Ovary (tissue), 9 donors: Measurements from ENCODE around the gene GALNT16. TPM values are rescaled to one million over a fixed set of nuclear protein-coding genes. Genes with fewer than 3 reads are reported as not detected.

ENCODE experiments used
- DNase-seq, 5 donors: peaks; one replicate each; pipeline ENCODE4 v3.0.0-alpha.2; 2019 to 2020
- H3K27ac ChIP-seq, 2 donors: fragments of 200-600 bp; one replicate each; pipeline versions ENCODE4 v1.5.1 to v1.8.0; 2019 to 2022
- H3K27me3 ChIP-seq: fragments of 200-600 bp; one replicate; pipeline ENCODE4 v1.8.0; 2022
- H3K36me3 ChIP-seq: fragments of 200-600 bp; sonication (generic); one replicate; pipeline ENCODE4 v1.5.1; 2019
- H3K4me1 ChIP-seq: one replicate; pipeline ENCODE4 v1.8.1; 2013; ENCODE audit warnings: mild to moderate bottlenecking, moderate library complexity; ENCODE audit not compliant: insufficient read depth
- H3K4me3 ChIP-seq: fragments of 200-600 bp; sonication (generic); one replicate; pipeline ENCODE4 v1.5.1; 2017
- H3K9me3 ChIP-seq, 2 donors: fragments of 200-600 bp in 1 of 2; sonication (generic) in 1 of 2; one replicate each; pipeline versions ENCODE4 v1.5.1 to v1.8.1; 2013 to 2019; ENCODE audit warnings: mild to moderate bottlenecking in 1 of 2, moderate library complexity in 1 of 2
- EP300 ChIP-seq: sonication (generic); formaldehyde crosslinking; IDR thresholded peaks from one replicate; pipeline ENCODE4 v1.6.1; 2017; ENCODE audit warnings: antibody characterized with exemption
- POLR2A ChIP-seq: fragments of 450-650 bp; IDR thresholded peaks from one replicate; pipeline ENCODE4 v1.6.1; 2017; ENCODE audit warnings: antibody characterized with exemption, mild to moderate bottlenecking, moderate library complexity
- WGBS, 3 donors: extraction: QIAGEN DNeasy Blood & Tissue Kit in 1 of 3; methylation state at CpG; one replicate each; pipeline versions ENCODE4 v1.1.5 to v1.1.7; 2013 to 2017; 5-methylcytosine and 5-hydroxymethylcytosine counted together
- intact Hi-C, 4 donors: fragments of 100-400 bp; cut with DNase I; formaldehyde crosslinking; loops; one replicate each; pipeline versions ENCODE4 v1.11.0 to v1.15.1; 2022 to 2023
- polyA plus RNA-seq, 2 donors: library from polyadenylated mRNA; stranded (reverse); fragments of 200-250 nt in 1 of 2; fragments of 350-450 nt in 1 of 2; fragmentation: Illumina TruSeq in 1 of 2; extraction: RNeasy Lipid Tissue Mini Kit (QIAGEN cat#74804) in 1 of 2; gene quantifications; one replicate each; pipeline ENCODE4 v1.2.3, GENCODE V29; 2013 to 2014
- total RNA-seq, 7 donors: library from RNA; depleted of rRNA in 2 of 7; stranded (reverse); fragments of >200 nt in 2 of 7; fragmentation: NEBNext Ultra II Directional in 3 of 7; extraction: Animal tissue kit (Norgen Biotek cat#: 25700) in 3 of 7; gene quantifications; one replicate each; pipeline versions ENCODE4 v1.1.0 to v1.2.4, GENCODE V29; 2016 to 2023
- TF ChIP-seq, protein P1 (sequence below), 3 donors: fragments of 450-650 bp in 2 of 3; fragments of 200-600 bp in 1 of 3; IDR thresholded peaks; one replicate each; pipeline versions ENCODE4 v1.5.1 to v1.8.0; 2016 to 2022; ENCODE audit warnings: antibody characterized with exemption in 3 of 3, mild to moderate bottlenecking in 1 of 3
- donor health status: DM: no; HTN: no; CAD: no; lungs with moderate emphysema.
- donor health status: DM: no; HTN: no; CAD: no.
- donor health status: Bipolar disorder and iron deficiency.
- donor health status: DM: yes; HTN: yes; CAD: no.
- donor health status: DM: no; HTN: no; CAD: no.
- donor health status: DM: yes; HTN: yes; CAD: no.

GALNT16 gene
- total and polyA plus RNA-seq, 9 donors, result 0.36 to 5.3 (median 2.0) TPM

GRCh38 chr14:69401841-69402240, 141.9 kb downstream of the GALNT16 start:
- Histone ChIP-seq H3K4me1 (peaks cover 19% of the 10 kb centered on the region), H3K27ac (no peak overlapping the region), H3K4me3 (no peak overlapping the region), H3K27me3 (no peaks in the 10 kb centered on the region), H3K36me3 (no peaks in the 10 kb centered on the region), H3K9me3 (no peaks in the 10 kb centered on the region)
- intact Hi-C loops, result no loop called here
- no peak for DNase-seq
- TF ChIP-seq, protein P1, sequence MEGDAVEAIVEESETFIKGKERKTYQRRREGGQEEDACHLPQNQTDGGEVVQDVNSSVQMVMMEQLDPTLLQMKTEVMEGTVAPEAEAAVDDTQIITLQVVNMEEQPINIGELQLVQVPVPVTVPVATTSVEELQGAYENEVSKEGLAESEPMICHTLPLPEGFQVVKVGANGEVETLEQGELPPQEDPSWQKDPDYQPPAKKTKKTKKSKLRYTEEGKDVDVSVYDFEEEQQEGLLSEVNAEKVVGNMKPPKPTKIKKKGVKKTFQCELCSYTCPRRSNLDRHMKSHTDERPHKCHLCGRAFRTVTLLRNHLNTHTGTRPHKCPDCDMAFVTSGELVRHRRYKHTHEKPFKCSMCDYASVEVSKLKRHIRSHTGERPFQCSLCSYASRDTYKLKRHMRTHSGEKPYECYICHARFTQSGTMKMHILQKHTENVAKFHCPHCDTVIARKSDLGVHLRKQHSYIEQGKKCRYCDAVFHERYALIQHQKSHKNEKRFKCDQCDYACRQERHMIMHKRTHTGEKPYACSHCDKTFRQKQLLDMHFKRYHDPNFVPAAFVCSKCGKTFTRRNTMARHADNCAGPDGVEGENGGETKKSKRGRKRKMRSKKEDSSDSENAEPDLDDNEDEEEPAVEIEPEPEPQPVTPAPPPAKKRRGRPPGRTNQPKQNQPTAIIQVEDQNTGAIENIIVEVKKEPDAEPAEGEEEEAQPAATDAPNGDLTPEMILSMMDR (IDR thresholded peaks at IDR 0.05), result no peak
- TF ChIP-seq POLR2A, result no peak
- WGBS, 3 donors, result 61 to 71% (median 68%) methylated on average over 2 of the region's 2 CpGs

DNA sequence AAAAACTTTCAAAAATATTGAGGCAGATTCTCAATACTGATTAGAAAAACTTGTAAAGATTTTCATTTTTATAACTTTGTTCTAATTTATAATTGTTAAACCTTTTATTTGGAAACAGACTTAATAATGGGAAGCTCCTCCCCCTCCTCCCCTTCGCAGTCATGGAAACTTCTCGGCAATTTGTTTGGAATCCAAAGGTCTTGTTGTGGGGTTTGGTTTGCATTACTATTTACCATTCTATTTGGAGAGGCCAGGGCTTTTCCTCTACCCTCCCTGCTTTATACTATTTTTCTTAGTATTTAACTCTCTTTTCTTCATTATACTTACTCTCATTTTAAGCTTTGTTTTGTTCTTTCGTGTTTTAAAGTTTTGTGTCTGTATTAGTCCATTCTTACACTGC, 144.5 kb downstream of the GALNT16 start:
- Histone ChIP-seq H3K4me3 (no peak overlapping the region), H3K27ac (no peak overlapping the region), H3K36me3 (no peaks in the 10 kb centered on the region), H3K4me1 (peaks cover 12% of the 10 kb centered on the region), H3K27me3 (no peaks in the 10 kb centered on the region), H3K9me3 (no peaks in the 10 kb centered on the region)
- DNase-seq, result no peak
- WGBS, 3 donors, result 92 to 94% (median 92%) methylated on average over 3 of the region's 3 CpGs
- no peak for TF ChIP-seq POLR2A
- no peak for TF ChIP-seq EP300
- TF ChIP-seq, protein P1 (IDR thresholded peaks at IDR 0.05), result no peak
- intact Hi-C loops, result no loop called here

DNA sequence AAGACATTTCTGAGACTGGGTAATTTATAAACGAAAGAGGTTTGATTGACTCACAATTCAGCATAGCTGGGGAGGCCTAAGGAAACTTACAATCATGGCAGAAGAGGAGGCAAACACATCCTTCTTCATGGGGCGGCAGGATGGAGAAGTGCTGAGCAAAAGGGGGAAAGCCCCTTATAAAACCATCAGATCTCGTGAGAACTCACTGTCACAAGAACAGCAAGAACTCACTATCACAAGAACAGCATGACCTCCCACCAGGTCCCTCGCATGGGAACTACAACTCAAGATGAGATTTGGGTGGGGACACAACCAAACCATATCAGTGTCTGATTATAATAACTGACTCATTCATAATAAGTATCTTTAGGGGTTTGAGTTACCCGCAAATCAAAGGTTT, 144.9 kb downstream of the GALNT16 start:
- no peaks in the 10 kb centered on the region for H3K27me3 ChIP-seq
- 93 to 97% (median 94%) methylated on average over 5 of the region's 5 CpGs for WGBS, 3 donors

GRCh38 chr14:69405762-69406161, 145.8 kb downstream of the GALNT16 start:
- H3K4me1 ChIP-seq, result peaks cover 4% of the 10 kb centered on the region
- H3K36me3 ChIP-seq, result no peaks in the 10 kb centered on the region
- no peaks in the 10 kb centered on the region for H3K27me3 ChIP-seq
- DNase-seq, result no peak
- H3K27ac ChIP-seq, result no peak overlapping the region
- intact Hi-C loops, result no loop called here
- no peak overlapping the region for H3K4me3 ChIP-seq
- no peaks in the 10 kb centered on the region for H3K9me3 ChIP-seq
- TF ChIP-seq, protein P1 (IDR thresholded peaks at IDR 0.05), result no peak

More for the DNA sequence above, 144.9 kb downstream of the GALNT16 start:
- no peaks in the 10 kb centered on the region for H3K9me3 ChIP-seq
- no peak overlapping the region for H3K4me3 ChIP-seq
- DNase-seq, result no peak
- H3K36me3 ChIP-seq, result no peaks in the 10 kb centered on the region
- intact Hi-C loops, result no loop called here
- peaks cover 8% of the 10 kb centered on the region for H3K4me1 ChIP-seq
- no peak overlapping the region for H3K27ac ChIP-seq
- TF ChIP-seq, protein P1 (IDR thresholded peaks at IDR 0.05), result no peak
- no peak for TF ChIP-seq EP300
- no peak for TF ChIP-seq POLR2A

Other genes starting within 250 kb of the GALNT16 start
- 10 to 100 TPM; 24.9 to 50.1 (median 42.4) TPM for gene DCAF5, start 107.0 kb upstream of the GALNT16 start, total RNA-seq
- gene DCAF5, start 107.0 kb upstream of the GALNT16 start, polyA plus RNA-seq, result 10 to 100 TPM; 25.4 to 42.5 TPM
- 10 to 100 TPM; 11.3 to 21.4 (median 17.0) TPM for gene EXD2, start 68.7 kb upstream of the GALNT16 start, total RNA-seq
- 10 to 100 TPM; 12.2 to 23.1 TPM for gene EXD2, start 68.7 kb upstream of the GALNT16 start, polyA plus RNA-seq
- gene ERH, start 138.1 kb downstream of the GALNT16 start, total RNA-seq, result 100 to 1,000 TPM in 5 of 7 donors, 10 to 100 TPM in 2; 64.3 to 206 (median 158) TPM
- 100 to 1,000 TPM; 140 to 173 TPM for gene ERH, start 138.1 kb downstream of the GALNT16 start, polyA plus RNA-seq
- gene SLC39A9, start 138.5 kb downstream of the GALNT16 start, total RNA-seq, result 10 to 100 TPM; 35.3 to 54.5 (median 40.4) TPM
- gene SLC39A9, start 138.5 kb downstream of the GALNT16 start, polyA plus RNA-seq, result 10 to 100 TPM; 15.9 to 49.2 TPM
- under 1 TPM in 5 of 7 donors, not detected in 2; under 0.01 to 0.15 (median 0.08) TPM for gene PLEKHD1, start 224.6 kb downstream of the GALNT16 start, total RNA-seq
- gene PLEKHD1, start 224.6 kb downstream of the GALNT16 start, polyA plus RNA-seq, result under 1 TPM in 1 of 2 donors, not detected in 1; 0.05 TPM